Smooth muscle cell (in vitro differentiated cells): ENCODE results near the gene CAMKMT. TPM values are rescaled to one million over a fixed set of nuclear protein-coding genes. Genes with fewer than 3 reads are reported as not detected.

Source experiments
- DNase-seq: peaks from one replicate; lab custom pipeline; 2025; ENCODE audit not compliant: unreplicated experiment; lab: John Stamatoyannopoulos, UW
- H2AFZ ChIP-seq: fragments of 200-600 bp; sonication (generic); 2 replicates; pipeline ENCODE4 v1.6.0; 2016; ENCODE audit warnings: antibody characterized with exemption, low read depth, mild to moderate bottlenecking
- H3F3A ChIP-seq: fragments of 200-600 bp; sonication (generic); 2 replicates; pipeline ENCODE4 v1.6.0; 2017; ENCODE audit warnings: antibody characterized with exemption, low read depth
- H3K27ac ChIP-seq: fragments of 200-600 bp; sonication (generic); 2 replicates; pipeline ENCODE4 v1.5.1; 2016; ENCODE audit warnings: low read depth, mild to moderate bottlenecking
- H3K27me3 ChIP-seq: fragments of 200-600 bp; sonication (generic); 2 replicates; pipeline ENCODE4 v1.6.1; 2016; ENCODE audit warnings: low read depth, mild to moderate bottlenecking
- H3K36me3 ChIP-seq: fragments of 200-600 bp; sonication (generic); 2 replicates; pipeline ENCODE4 v1.5.1; 2016; ENCODE audit warnings: low read depth
- H3K4me1 ChIP-seq: fragments of 200-600 bp; sonication (generic); 2 replicates; pipeline ENCODE4 v1.5.1; 2016; ENCODE audit warnings: low read depth
- H3K4me2 ChIP-seq: fragments of 200-600 bp; sonication (generic); 2 replicates; pipeline ENCODE4 v1.6.0; 2016; ENCODE audit warnings: mild to moderate bottlenecking
- H3K4me3 ChIP-seq: fragments of 200-600 bp; sonication (generic); 2 replicates; pipeline ENCODE4 v1.5.1; 2016; ENCODE audit warnings: mild to moderate bottlenecking
- H3K79me2 ChIP-seq: fragments of 200-600 bp; sonication (generic); 2 replicates; pipeline ENCODE4 v1.6.0; 2016; ENCODE audit warnings: low read depth, mild to moderate bottlenecking
- H3K9ac ChIP-seq: fragments of 200-600 bp; sonication (generic); 2 replicates; pipeline ENCODE4 v1.6.0; 2016; ENCODE audit warnings: low read depth
- H3K9me3 ChIP-seq: fragments of 200-600 bp; sonication (generic); replicated peaks from 2 replicates; pipeline ENCODE4 v1.5.1; 2016; ENCODE audit warnings: low read depth
- H4K20me1 ChIP-seq: fragments of 200-600 bp; sonication (generic); 2 replicates; pipeline ENCODE4 v1.6.0; 2016; ENCODE audit warnings: low read depth
- CTCF ChIP-seq: fragments of 200-600 bp; sonication (generic); IDR thresholded peaks from 2 replicates; pipeline ENCODE4 v1.5.1; 2017; ENCODE audit warnings: borderline replicate concordance, mild to moderate bottlenecking, antibody characterized with exemption; ENCODE audit not compliant: insufficient read depth, poor library complexity, severe bottlenecking
- WGBS: methylation state at CpG from one replicate; pipeline ENCODE4 v1.1.7; 2016; ENCODE audit warnings: low lambda C conversion rate; 5-methylcytosine and 5-hydroxymethylcytosine counted together
- polyA plus RNA-seq: library from polyadenylated mRNA; unstranded; fragments of >200 nt; fragmentation: Nextera tagmentation; extraction: Ambion mirVana; gene quantifications from 2 replicates; pipeline ENCODE4 v1.2.1, GENCODE V29; 2016
- total RNA-seq: library from RNA; depleted of rRNA; stranded (reverse); fragments of >200 nt; gene quantifications from 2 replicates; pipeline ENCODE4 v1.2.3, GENCODE V29; 2014

Gene CAMKMT
- total and polyA plus RNA-seq, 2 experiments from 2014 or later, result 7.2 to 7.6 TPM

GRCh38 chr2:44572196-44572900 lies 210.6 kb downstream of the CAMKMT start:
- Histone ChIP-seq H3K9me3 (no peaks in the 10 kb centered on the region), H3K4me2 (no peak overlapping the region), H3K36me3 (no peaks in the 10 kb centered on the region), H3K27me3 (no peaks in the 10 kb centered on the region), H3K9ac (peak overlapping the region; percentile 21), H3K79me2 (no peaks in the 10 kb centered on the region), H3K27ac (no peak overlapping the region), H3K4me1 (no peaks in the 10 kb centered on the region), H2AFZ (no peak overlapping the region), H4K20me1 (no peaks in the 10 kb centered on the region), H3K4me3 (no peak overlapping the region), H3F3A (no peaks in the 10 kb centered on the region)
- no peak for TF ChIP-seq CTCF
- DNase-seq, result no peak
- WGBS, result 89% methylated on average over 8 of the region's 8 CpGs

- H3K27ac ChIP-seq, result no peak overlapping the region
- H3K79me2 ChIP-seq, result no peaks in the 10 kb centered on the region
- WGBS, result 90% methylated on average over 5 of the region's 5 CpGs
- H3K4me2 ChIP-seq, result no peak overlapping the region
- H3K4me3 ChIP-seq, result no peak overlapping the region
- no peaks in the 10 kb centered on the region for H4K20me1 ChIP-seq
- H3F3A ChIP-seq, result no peaks in the 10 kb centered on the region
- H3K9ac ChIP-seq, result no peak overlapping the region
- no peaks in the 10 kb centered on the region for H3K36me3 ChIP-seq
- H3K9me3 ChIP-seq, result no peaks in the 10 kb centered on the region
- DNase-seq, result no peak
- H3K4me1 ChIP-seq, result peaks cover 5% of the 10 kb centered on the region
- TF ChIP-seq CTCF, result no peak
- no peak overlapping the region for H2AFZ ChIP-seq
- H3K27me3 ChIP-seq, result no peaks in the 10 kb centered on the region
Observed at GRCh38 chr2:44573996-44574395, 212.2 kb downstream of the CAMKMT start.

GRCh38 chr2:44578471-44579093 lies 216.8 kb downstream of the CAMKMT start:
- DNase-seq, result no peak
- peak overlapping the region; percentile 55 for H3K27ac ChIP-seq
- H3K4me3 ChIP-seq, result no peak overlapping the region

More at GRCh38 chr2:44578471-44579093, 216.8 kb downstream of the CAMKMT start:
- Histone ChIP-seq H2AFZ (no peak overlapping the region), H3K36me3 (no peaks in the 10 kb centered on the region), H3F3A (no peaks in the 10 kb centered on the region), H3K9ac (no peak overlapping the region), H4K20me1 (no peaks in the 10 kb centered on the region), H3K4me2 (peak overlapping the region; percentile 75), H3K4me1 (peaks cover 16% of the 10 kb centered on the region), H3K9me3 (no peaks in the 10 kb centered on the region), H3K27me3 (no peaks in the 10 kb centered on the region), H3K79me2 (no peaks in the 10 kb centered on the region)
- WGBS, result 52% methylated on average over 2 of the region's 2 CpGs
- no peak for TF ChIP-seq CTCF
